Fibroblast of lung (primary cell): ENCODE measurements around the gene COL4A2. TPM values are rescaled to one million over a fixed set of nuclear protein-coding genes. Genes with fewer than 3 reads are reported as not detected.

ENCODE experiments used
- DNase-seq, 2 donors: peaks; one replicate each; pipeline versions ENCODE4 v3.0.0 to v3.0.0-alpha.2; 2010; ENCODE audit warnings: low read depth in 2 of 2
- H2AFZ ChIP-seq: 2 replicates; pipeline ENCODE4 v1.5.1; 2012; ENCODE audit warnings: low read length, control low read depth, inconsistent platforms
- H3K27ac ChIP-seq: 2 replicates; pipeline ENCODE4 v1.5.1; 2011; ENCODE audit warnings: low read length, control low read depth; ENCODE audit not compliant: insufficient read depth
- H3K27me3 ChIP-seq: 2 replicates; pipeline ENCODE4 v1.5.1; 2011; ENCODE audit warnings: mild to moderate bottlenecking, low read length; ENCODE audit not compliant: control insufficient read depth, insufficient read depth
- H3K36me3 ChIP-seq: 2 replicates; pipeline ENCODE4 v1.5.1; 2011; ENCODE audit warnings: low read length; ENCODE audit not compliant: control insufficient read depth, insufficient read depth
- H3K4me1 ChIP-seq: 2 replicates; pipeline ENCODE4 v1.5.1; 2011; ENCODE audit warnings: low read length; ENCODE audit not compliant: control insufficient read depth, insufficient read depth; ENCODE audit errors: extremely low read depth
- H3K4me2 ChIP-seq: 2 replicates; pipeline ENCODE4 v1.5.1; 2011; ENCODE audit warnings: low read length, control low read depth; ENCODE audit not compliant: insufficient read depth; ENCODE audit errors: extremely low read depth
- H3K4me3 ChIP-seq, 4 experiments: fragments of 200-600 bp in 1 of 4; sonication (generic) in 1 of 4; replicated peaks in 1 of 4; 2 replicates each; pipeline ENCODE4 v1.5.1; 2011 to 2016; ENCODE audit warnings: low read length in 4 of 4, low read depth in 3 of 4, mild to moderate bottlenecking in 3 of 4, control low read depth in 2 of 4, inconsistent platforms in 1 of 4, mixed read lengths in 1 of 4; ENCODE audit not compliant: insufficient read depth in 1 of 4; ENCODE audit errors: control extremely low read depth in 1 of 4
- H3K79me2 ChIP-seq: 2 replicates; pipeline ENCODE4 v1.5.1; 2012; ENCODE audit warnings: mild to moderate bottlenecking, low read length, inconsistent platforms; ENCODE audit not compliant: control insufficient read depth, insufficient read depth
- H3K9ac ChIP-seq: 2 replicates; pipeline ENCODE4 v1.5.1; 2011; ENCODE audit warnings: mild to moderate bottlenecking, low read length, control low read depth; ENCODE audit not compliant: insufficient read depth
- H3K9me3 ChIP-seq: 2 replicates; pipeline ENCODE4 v1.5.1; 2012; ENCODE audit warnings: low read depth, low read length; ENCODE audit not compliant: control insufficient read depth, insufficient read depth
- H4K20me1 ChIP-seq: 2 replicates; pipeline ENCODE4 v1.5.1; 2011; ENCODE audit warnings: low read length; ENCODE audit not compliant: control insufficient read depth, insufficient read depth; ENCODE audit errors: extremely low read depth
- CTCF ChIP-seq, 2 donors: IDR thresholded peaks in 1 of 2; conservative IDR thresholded peaks in 1 of 2; 1 replicate in 1 of 2; 2 replicates in 1 of 2; pipeline ENCODE4 v1.5.1; 2011 to 2012; ENCODE audit warnings: low read length in 2 of 2, control low read depth in 1 of 2, inconsistent platforms in 1 of 2, low read depth in 1 of 2, mild to moderate bottlenecking in 1 of 2
- EZH2 ChIP-seq: IDR thresholded peaks from 2 replicates; pipeline ENCODE4 v1.5.1; 2012; ENCODE audit warnings: low read length, control low read depth, mild to moderate bottlenecking; ENCODE audit errors: missing control alignments
- polyA plus RNA-seq, 2 donors: library from polyadenylated mRNA; depleted of rRNA in 1 of 2; stranded (reverse) in 1 of 2; unstranded in 1 of 2; fragments of >200 nt; gene quantifications; 2 replicates each; pipeline ENCODE4 v1.2.1, GENCODE V29; 2011 to 2012; ENCODE audit warnings: missing spikeins in 1 of 2
- total RNA-seq: library from RNA; depleted of rRNA; stranded (reverse); fragments of >200 nt; gene quantifications from 2 replicates; pipeline ENCODE4 v1.2.1, GENCODE V29; 2014

COL4A2 gene
- total and polyA plus RNA-seq, 2 donors (not counting 1 experiment from before 2014, with no cell fraction given) = 93.1 to 463 TPM

GRCh38 chr13:110479215-110479545 is 172.1 kb downstream of the COL4A2 start:
- no peak overlapping the region for H3K4me2 ChIP-seq
- H3K4me3 ChIP-seq = no peak overlapping the region
- no peaks in the 10 kb centered on the region for H3K9me3 ChIP-seq
- DNase-seq = no peak
- TF ChIP-seq CTCF (conservative IDR thresholded peaks at IDR 0.05 in 1 of 2, IDR thresholded peaks at IDR 0.05 in 1 of 2; ENCODE audit: low read depth in 1 of 2, low read length in 2 of 2) (no peak), EZH2 (no peak)
- H3K27ac ChIP-seq = no peak overlapping the region
- no peak overlapping the region for H2AFZ ChIP-seq
- H3K4me1 ChIP-seq = no peaks in the 10 kb centered on the region
- H4K20me1 ChIP-seq = peaks cover 1% of the 10 kb centered on the region
- H3K27me3 ChIP-seq = no peaks in the 10 kb centered on the region
- no peaks in the 10 kb centered on the region for H3K79me2 ChIP-seq
- H3K9ac ChIP-seq = no peak overlapping the region
- H3K36me3 ChIP-seq = peaks cover 11% of the 10 kb centered on the region

- no peaks in the 10 kb centered on the region for H3K27me3 ChIP-seq
- TF ChIP-seq CTCF (conservative IDR thresholded peaks at IDR 0.05 in 1 of 2, IDR thresholded peaks at IDR 0.05 in 1 of 2; ENCODE audit: low read depth in 1 of 2, low read length in 2 of 2) (no peak), EZH2 (no peak)
- no peaks in the 10 kb centered on the region for H3K9me3 ChIP-seq
- H3K4me1 ChIP-seq = no peaks in the 10 kb centered on the region
- H3K36me3 ChIP-seq = peaks cover 13% of the 10 kb centered on the region
- H3K79me2 ChIP-seq = no peaks in the 10 kb centered on the region
- no peak overlapping the region for H3K4me2 ChIP-seq
- H4K20me1 ChIP-seq = no peaks in the 10 kb centered on the region
- H3K27ac ChIP-seq = no peak overlapping the region
- no peak for DNase-seq
- no peak overlapping the region for H2AFZ ChIP-seq
- no peak overlapping the region for H3K9ac ChIP-seq
- H3K4me3 ChIP-seq = no peak overlapping the region
Observed at GRCh38 chr13:110479648-110480047, 172.6 kb downstream of the COL4A2 start.

GRCh38 chr13:110480161-110480560 is 173.1 kb downstream of the COL4A2 start:
- no peaks in the 10 kb centered on the region for H3K4me1 ChIP-seq
- H3K79me2 ChIP-seq = no peaks in the 10 kb centered on the region
- TF ChIP-seq CTCF (conservative IDR thresholded peaks at IDR 0.05 in 1 of 2, IDR thresholded peaks at IDR 0.05 in 1 of 2; ENCODE audit: low read depth in 1 of 2, low read length in 2 of 2) (no peak), EZH2 (no peak)
- H3K4me3 ChIP-seq = no peak overlapping the region
- H3K27me3 ChIP-seq = no peaks in the 10 kb centered on the region
- H3K9ac ChIP-seq = no peak overlapping the region
- no peak for DNase-seq
- H3K4me2 ChIP-seq = no peak overlapping the region
- H2AFZ ChIP-seq = no peak overlapping the region
- H3K36me3 ChIP-seq = peaks cover 14% of the 10 kb centered on the region
- H4K20me1 ChIP-seq = no peaks in the 10 kb centered on the region
- no peak overlapping the region for H3K27ac ChIP-seq
- no peaks in the 10 kb centered on the region for H3K9me3 ChIP-seq
